Astrocyte (in vitro differentiated cells and primary cell): ENCODE results near the gene MMP28. TPM values are rescaled to one million over a fixed set of nuclear protein-coding genes. Genes with fewer than 3 reads are reported as not detected.

Experiments used
- DNase-seq: peaks from one replicate; pipeline ENCODE4 v3.0.0-alpha.2; 2010; ENCODE audit warnings: low read depth
- FAIRE-seq: peaks from 2 replicates; lab custom pipeline; 2011; peaks lifted over from hg19 to GRCh38; lab: Jason Lieb, UNC
- H2AFZ ChIP-seq: 2 replicates; pipeline ENCODE4 v1.6.0; 2012; ENCODE audit warnings: low read depth, low read length, inconsistent platforms
- H3K27ac ChIP-seq: 2 replicates; pipeline ENCODE4 v1.5.1; 2011; ENCODE audit warnings: low read depth, low read length, inconsistent platforms
- H3K27me3 ChIP-seq: 2 replicates; pipeline ENCODE4 v1.6.0; 2011; ENCODE audit warnings: low read length, inconsistent platforms; ENCODE audit not compliant: insufficient read depth
- H3K36me3 ChIP-seq: 2 replicates; pipeline ENCODE4 v1.5.1; 2011; ENCODE audit warnings: low read length, inconsistent platforms; ENCODE audit not compliant: insufficient read depth
- H3K4me1 ChIP-seq: 2 replicates; pipeline ENCODE4 v1.5.1; 2011; ENCODE audit warnings: low read length, inconsistent platforms; ENCODE audit not compliant: insufficient read depth
- H3K4me2 ChIP-seq: 2 replicates; pipeline ENCODE4 v1.6.0; 2012; ENCODE audit warnings: low read length, inconsistent platforms
- H3K4me3 ChIP-seq: 2 replicates; pipeline ENCODE4 v1.5.1; 2011; ENCODE audit warnings: low read depth, mild to moderate bottlenecking, low read length, inconsistent platforms; ENCODE audit not compliant: insufficient read depth
- H3K79me2 ChIP-seq: 2 replicates; pipeline ENCODE4 v1.6.0; 2012; ENCODE audit warnings: mild to moderate bottlenecking, low read length, inconsistent platforms; ENCODE audit not compliant: insufficient read depth
- H3K9ac ChIP-seq: 2 replicates; pipeline ENCODE4 v1.6.0; 2012; ENCODE audit warnings: mild to moderate bottlenecking, low read length, inconsistent platforms
- H3K9me3 ChIP-seq: 2 replicates; pipeline ENCODE4 v1.5.1; 2012; ENCODE audit warnings: low read depth, mild to moderate bottlenecking, low read length, inconsistent platforms; ENCODE audit not compliant: insufficient read depth
- H4K20me1 ChIP-seq: 2 replicates; pipeline ENCODE4 v1.6.0; 2012; ENCODE audit warnings: low read length, inconsistent platforms; ENCODE audit not compliant: insufficient read depth
- H3K27ac Mint-ChIP-seq: one replicate; pipeline ENCODE4 v1.8.0; 2021; ENCODE audit warnings: mild to moderate bottlenecking, mixed read lengths; ENCODE audit not compliant: unreplicated experiment
- H3K27me3 Mint-ChIP-seq: one replicate; pipeline ENCODE4 v1.8.0; 2021; ENCODE audit warnings: low read depth, mixed read lengths; ENCODE audit not compliant: unreplicated experiment
- H3K36me3 Mint-ChIP-seq: one replicate; pipeline ENCODE4 v1.8.0; 2021; ENCODE audit warnings: low read depth, mixed read lengths; ENCODE audit not compliant: unreplicated experiment
- H3K4me1 Mint-ChIP-seq: one replicate; pipeline ENCODE4 v1.8.0; 2021; ENCODE audit warnings: low read depth, mixed read lengths; ENCODE audit not compliant: unreplicated experiment
- H3K4me3 Mint-ChIP-seq: one replicate; pipeline ENCODE4 v1.8.0; 2021; ENCODE audit warnings: mild to moderate bottlenecking, moderate library complexity, mixed read lengths; ENCODE audit not compliant: unreplicated experiment
- H3K9me3 Mint-ChIP-seq: one replicate; pipeline ENCODE4 v1.8.0; 2021; ENCODE audit warnings: mild to moderate bottlenecking, mixed read lengths; ENCODE audit not compliant: unreplicated experiment
- EZH2 ChIP-seq: IDR thresholded peaks from 2 replicates; pipeline ENCODE4 v1.6.1; 2012; ENCODE audit warnings: mild to moderate bottlenecking, low read length, inconsistent platforms; ENCODE audit not compliant: insufficient read depth
- total RNA-seq: library from RNA; stranded (reverse); gene quantifications from 2 replicates; pipeline ENCODE4 v1.2.1, GENCODE V29; 2021
- TF ChIP-seq, protein P1 (sequence below): IDR thresholded peaks from 2 replicates; pipeline ENCODE4 v1.5.1; 2011; ENCODE audit warnings: low read depth, mild to moderate bottlenecking, inconsistent platforms, low read length, moderate library complexity; ENCODE audit not compliant: insufficient read depth

The MMP28 gene
- total RNA-seq, 1 donor from 2014 or later: 1.2 TPM

- peaks cover 1% of the 10 kb centered on the region for H3K9me3 Mint-ChIP-seq
- H2AFZ ChIP-seq: no peak overlapping the region
- H3K36me3 ChIP-seq: no peaks in the 10 kb centered on the region
- no peak overlapping the region for H3K4me3 Mint-ChIP-seq
- no peak overlapping the region for H3K27ac Mint-ChIP-seq
- peaks cover 2% of the 10 kb centered on the region for H3K4me1 ChIP-seq
- H3K79me2 ChIP-seq: no peaks in the 10 kb centered on the region
- FAIRE-seq (no peak), DNase-seq (no peak)
- no peak for TF ChIP-seq EZH2
- TF ChIP-seq, protein P1, sequence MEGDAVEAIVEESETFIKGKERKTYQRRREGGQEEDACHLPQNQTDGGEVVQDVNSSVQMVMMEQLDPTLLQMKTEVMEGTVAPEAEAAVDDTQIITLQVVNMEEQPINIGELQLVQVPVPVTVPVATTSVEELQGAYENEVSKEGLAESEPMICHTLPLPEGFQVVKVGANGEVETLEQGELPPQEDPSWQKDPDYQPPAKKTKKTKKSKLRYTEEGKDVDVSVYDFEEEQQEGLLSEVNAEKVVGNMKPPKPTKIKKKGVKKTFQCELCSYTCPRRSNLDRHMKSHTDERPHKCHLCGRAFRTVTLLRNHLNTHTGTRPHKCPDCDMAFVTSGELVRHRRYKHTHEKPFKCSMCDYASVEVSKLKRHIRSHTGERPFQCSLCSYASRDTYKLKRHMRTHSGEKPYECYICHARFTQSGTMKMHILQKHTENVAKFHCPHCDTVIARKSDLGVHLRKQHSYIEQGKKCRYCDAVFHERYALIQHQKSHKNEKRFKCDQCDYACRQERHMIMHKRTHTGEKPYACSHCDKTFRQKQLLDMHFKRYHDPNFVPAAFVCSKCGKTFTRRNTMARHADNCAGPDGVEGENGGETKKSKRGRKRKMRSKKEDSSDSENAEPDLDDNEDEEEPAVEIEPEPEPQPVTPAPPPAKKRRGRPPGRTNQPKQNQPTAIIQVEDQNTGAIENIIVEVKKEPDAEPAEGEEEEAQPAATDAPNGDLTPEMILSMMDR: no peak
- H3K36me3 Mint-ChIP-seq: no peaks in the 10 kb centered on the region
- H3K9ac ChIP-seq: no peak overlapping the region
- no peaks in the 10 kb centered on the region for H3K4me1 Mint-ChIP-seq
- H4K20me1 ChIP-seq: peaks cover 3% of the 10 kb centered on the region
- H3K27me3 ChIP-seq: peaks cover 40% of the 10 kb centered on the region
- H3K27me3 Mint-ChIP-seq: peaks cover 64% of the 10 kb centered on the region
- H3K9me3 ChIP-seq: peaks cover 7% of the 10 kb centered on the region
- no peak overlapping the region for H3K27ac ChIP-seq
- no peak overlapping the region for H3K4me3 ChIP-seq
- no peak overlapping the region for H3K4me2 ChIP-seq
These were observed 50.6 kb downstream of the MMP28 start for GRCh38 chr17:35744830-35745229.

- peaks cover 35% of the 10 kb centered on the region for H3K27me3 ChIP-seq
- no peak for TF ChIP-seq EZH2
- TF ChIP-seq, protein P1: no peak
- no peaks in the 10 kb centered on the region for H3K79me2 ChIP-seq
- H3K9ac ChIP-seq: no peak overlapping the region
- H3K9me3 Mint-ChIP-seq: peaks cover 1% of the 10 kb centered on the region
- no peak overlapping the region for H3K27ac ChIP-seq
- H3K27ac Mint-ChIP-seq: no peak overlapping the region
- H3K4me1 ChIP-seq: peaks cover 2% of the 10 kb centered on the region
- no peak overlapping the region for H3K4me3 ChIP-seq
- peaks cover 4% of the 10 kb centered on the region for H3K36me3 Mint-ChIP-seq
- no peak for FAIRE-seq
- H3K36me3 ChIP-seq: no peaks in the 10 kb centered on the region
- H3K4me1 Mint-ChIP-seq: no peaks in the 10 kb centered on the region
- H3K4me3 Mint-ChIP-seq: no peak overlapping the region
- H3K4me2 ChIP-seq: no peak overlapping the region
- no peak for DNase-seq
- no peak overlapping the region for H2AFZ ChIP-seq
- peaks cover 64% of the 10 kb centered on the region for H3K27me3 Mint-ChIP-seq
- peaks cover 7% of the 10 kb centered on the region for H3K9me3 ChIP-seq
- H4K20me1 ChIP-seq: peaks cover 7% of the 10 kb centered on the region
These were observed 51.7 kb downstream of the MMP28 start for GRCh38 chr17:35743626-35744328.

DNA sequence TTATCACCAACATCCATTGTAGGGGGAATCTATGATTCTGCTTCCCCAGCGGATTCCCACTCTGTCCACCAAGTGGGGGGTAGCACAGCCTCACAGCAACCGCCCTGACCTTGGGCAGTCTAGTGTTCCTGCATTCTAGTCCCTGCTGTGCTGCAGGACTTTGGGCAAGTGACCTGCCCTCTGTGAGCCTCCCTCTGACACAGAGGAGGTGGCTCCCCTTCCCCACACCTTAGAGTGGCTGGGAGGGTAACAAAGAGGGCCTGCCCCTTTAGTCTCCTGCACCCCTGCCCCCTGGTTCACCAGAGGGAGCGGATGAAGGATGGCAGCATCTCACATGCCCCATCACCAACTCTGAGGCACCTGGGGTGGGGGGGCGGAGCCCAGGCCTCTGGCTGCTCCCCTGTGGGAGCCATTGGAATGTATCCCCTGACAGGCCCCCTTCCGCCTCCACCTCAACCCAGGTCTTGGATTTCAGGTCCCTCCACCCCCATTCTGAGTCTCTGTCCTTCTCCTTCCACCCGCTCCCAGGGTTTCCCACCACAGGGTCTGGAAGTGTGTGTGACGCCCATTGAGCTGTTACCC is 52.5 kb downstream of the MMP28 start:
- Histone ChIP-seq H2AFZ (no peak overlapping the region), H3K9ac (no peak overlapping the region), H3K9me3 (peaks cover 7% of the 10 kb centered on the region), H3K27ac (no peak overlapping the region), H4K20me1 (peaks cover 7% of the 10 kb centered on the region), H3K79me2 (no peaks in the 10 kb centered on the region), H3K4me2 (no peak overlapping the region), H3K4me1 (peaks cover 2% of the 10 kb centered on the region), H3K4me3 (no peak overlapping the region), H3K27me3 (peaks cover 36% of the 10 kb centered on the region), H3K36me3 (no peaks in the 10 kb centered on the region)
- TF ChIP-seq, protein P1: no peak
- TF ChIP-seq EZH2: no peak
- Mint-ChIP-seq H3K4me1 (no peaks in the 10 kb centered on the region), H3K9me3 (peaks cover 1% of the 10 kb centered on the region), H3K27ac (no peak overlapping the region), H3K27me3 (peaks cover 63% of the 10 kb centered on the region), H3K4me3 (no peak overlapping the region), H3K36me3 (peaks cover 4% of the 10 kb centered on the region)
- no peak for DNase-seq
- FAIRE-seq: no peak
